IMR-90 (cell line): ENCODE results near the gene KRTAP10-5. TPM values are rescaled to one million over a fixed set of nuclear protein-coding genes. Genes with fewer than 3 reads are reported as not detected.

Source experiments
- ATAC-seq: fragments of 200-7000 bp; cut with Tn5 transposase; 2 replicates; pipeline ENCODE4 v1.9.1; 2020; ENCODE audit warnings: low read depth, mild to moderate bottlenecking, moderate library complexity
- BruUV-seq: library from RNA; stranded (reverse); fragments of 400-500 nt; replicated peaks from 2 replicates; lab custom pipeline; 2021; lab: Mats Ljungman, UMichigan
- CTCF ChIA-PET: fragments of 300-600 bp; formaldehyde crosslinking; extraction: SDS; loops from one replicate; lab custom pipeline; 2021; ENCODE audit warnings: antibody characterized with exemption; lab: Yijun Ruan, JAX
- POLR2A ChIA-PET: fragments of 300-600 bp; sonication (Branson Sonifier 250); formaldehyde crosslinking; loops from one replicate; lab custom pipeline; 2022; ENCODE audit warnings: antibody characterized with exemption; ENCODE audit not compliant: unreplicated experiment; lab: Charles Lee
- DNase-seq: peaks from one replicate; pipeline ENCODE4 v3.0.0; 2013
- H2AFZ ChIP-seq: replicated peaks from 2 replicates; pipeline ENCODE3; 2013; ENCODE audit warnings: low read length, mild to moderate bottlenecking; ENCODE audit not compliant: poor library complexity
- H2AK5ac ChIP-seq: 2 replicates; pipeline ENCODE4 v1.6.1; 2013; ENCODE audit warnings: low read depth, low read length, inconsistent platforms
- H2AK9ac ChIP-seq: replicated peaks from 2 replicates; pipeline ENCODE3; 2013; ENCODE audit warnings: mild to moderate bottlenecking, low read depth, low read length, moderate library complexity; ENCODE audit not compliant: poor library complexity
- H2BK120ac ChIP-seq: 2 replicates; pipeline ENCODE4 v1.6.1; 2013; ENCODE audit warnings: low read depth, low read length, inconsistent platforms
- H2BK15ac ChIP-seq: 3 replicates; pipeline ENCODE4 v1.6.1; 2013; ENCODE audit warnings: low read depth, low read length, inconsistent platforms
- H2BK20ac ChIP-seq: 2 replicates; pipeline ENCODE4 v1.6.1; 2013; ENCODE audit warnings: low read depth, mild to moderate bottlenecking, inconsistent platforms, low read length, moderate library complexity
- H2BK5ac ChIP-seq: 2 replicates; pipeline ENCODE4 v1.6.1; 2013; ENCODE audit warnings: mild to moderate bottlenecking, low read depth, low read length, inconsistent platforms; ENCODE audit not compliant: poor library complexity, severe bottlenecking
- H3K14ac ChIP-seq: replicated peaks from 2 replicates; pipeline ENCODE4 v1.6.1; 2013; ENCODE audit warnings: low read depth, low read length, inconsistent platforms
- H3K18ac ChIP-seq: 2 replicates; pipeline ENCODE4 v1.6.1; 2013; ENCODE audit warnings: low read depth, low read length, control low read depth
- H3K23ac ChIP-seq: 2 replicates; pipeline ENCODE4 v1.6.1; 2013; ENCODE audit warnings: low read depth, low read length, inconsistent platforms
- H3K27ac ChIP-seq: 2 replicates; pipeline ENCODE4 v1.5.1; 2013; ENCODE audit warnings: mild to moderate bottlenecking, control low read depth, low read length; ENCODE audit not compliant: insufficient read depth
- H3K27me3 ChIP-seq: 2 replicates; pipeline ENCODE4 v1.6.1; 2013; ENCODE audit warnings: low read length; ENCODE audit not compliant: control insufficient read depth, insufficient read depth
- H3K36me3 ChIP-seq: 2 replicates; pipeline ENCODE4 v1.6.1; 2013; ENCODE audit warnings: low read length, mixed read lengths; ENCODE audit not compliant: control insufficient read depth, insufficient read depth
- H3K4ac ChIP-seq: 2 replicates; pipeline ENCODE4 v1.6.1; 2013; ENCODE audit warnings: low read depth, low read length, inconsistent platforms
- H3K4me1 ChIP-seq: 2 replicates; pipeline ENCODE4 v1.6.1; 2013; ENCODE audit warnings: low read length, mixed read lengths; ENCODE audit not compliant: control insufficient read depth, insufficient read depth
- H3K4me2 ChIP-seq: 2 replicates; pipeline ENCODE4 v1.6.1; 2013; ENCODE audit warnings: low read depth, mild to moderate bottlenecking, control low read depth, low read length, moderate library complexity
- H3K4me3 ChIP-seq: 2 replicates; pipeline ENCODE4 v1.5.1; 2013; ENCODE audit warnings: low read depth, mild to moderate bottlenecking, control low read depth, low read length, moderate library complexity; ENCODE audit not compliant: insufficient read depth
- H3K56ac ChIP-seq: 2 replicates; pipeline ENCODE4 v1.6.1; 2013; ENCODE audit warnings: low read length, inconsistent platforms; ENCODE audit not compliant: insufficient read depth; ENCODE audit errors: extremely low read depth
- H3K79me1 ChIP-seq, 2 experiments: 2 replicates each; pipeline ENCODE4 v1.6.1; 2013; ENCODE audit warnings: low read length in 2 of 2, inconsistent platforms in 1 of 2, low read depth in 1 of 2
- H3K9ac ChIP-seq: 2 replicates; pipeline ENCODE4 v1.6.1; 2013; ENCODE audit warnings: low read depth, low read length, control low read depth
- H3K9me1 ChIP-seq: 2 replicates; pipeline ENCODE4 v1.6.1; 2013; ENCODE audit warnings: low read length, inconsistent platforms; ENCODE audit not compliant: insufficient read depth
- H3K9me3 ChIP-seq: 2 replicates; pipeline ENCODE4 v1.6.1; 2013; ENCODE audit warnings: low read length; ENCODE audit not compliant: control insufficient read depth, insufficient read depth
- H4K20me1 ChIP-seq: 2 replicates; pipeline ENCODE4 v1.6.1; 2013; ENCODE audit warnings: low read length, inconsistent platforms; ENCODE audit not compliant: insufficient read depth
- H4K5ac ChIP-seq: 2 replicates; pipeline ENCODE4 v1.6.1; 2013; ENCODE audit warnings: mild to moderate bottlenecking, low read depth, low read length, control low read depth
- H4K8ac ChIP-seq, 2 experiments: 2 replicates each; pipeline ENCODE4 v1.6.1; 2013; ENCODE audit warnings: low read depth in 2 of 2, low read length in 2 of 2, control low read depth in 1 of 2, inconsistent platforms in 1 of 2
- H4K91ac ChIP-seq: 2 replicates; pipeline ENCODE4 v1.6.1; 2013; ENCODE audit warnings: low read depth, low read length, inconsistent platforms; ENCODE audit not compliant: insufficient read depth
- CEBPB ChIP-seq: IDR thresholded peaks from 2 replicates; pipeline ENCODE4 v1.6.1; 2012; ENCODE audit warnings: low read depth, low read length, improper control_type of control experiment
- CHD1 ChIP-seq: IDR thresholded peaks from 2 replicates; pipeline ENCODE4 v1.6.1; 2012; ENCODE audit warnings: low read depth, low read length, improper control_type of control experiment
- MAFK ChIP-seq: IDR thresholded peaks from 2 replicates; pipeline ENCODE4 v1.6.1; 2012; ENCODE audit warnings: low read depth, low read length, improper control_type of control experiment
- MAZ ChIP-seq: IDR thresholded peaks from 2 replicates; pipeline ENCODE4 v1.6.1; 2012; ENCODE audit warnings: low read depth, mild to moderate bottlenecking, low read length, improper control_type of control experiment, moderate library complexity, borderline replicate concordance
- MXI1 ChIP-seq: IDR thresholded peaks from 2 replicates; pipeline ENCODE4 v1.6.1; 2012; ENCODE audit warnings: low read depth, mild to moderate bottlenecking, low read length, moderate library complexity, borderline replicate concordance
- POLR2A ChIP-seq: IDR thresholded peaks from 2 replicates; pipeline ENCODE4 v1.6.1; 2012; ENCODE audit warnings: mild to moderate bottlenecking, low read depth, low read length
- RCOR1 ChIP-seq: IDR thresholded peaks from 2 replicates; pipeline ENCODE4 v1.6.1; 2012; ENCODE audit warnings: mild to moderate bottlenecking, low read length, improper control_type of control experiment; ENCODE audit not compliant: insufficient replicate concordance
- RFX5 ChIP-seq: IDR thresholded peaks from 2 replicates; pipeline ENCODE4 v1.8.0; 2012; ENCODE audit warnings: low read depth, mild to moderate bottlenecking, low read length, moderate library complexity
- whole genome bisulfite sequencing, 2 experiments: methylation state at CpG; one replicate each; pipeline versions ENCODE4 v1.1.5 to v1.1.7; 2013; ENCODE audit warnings: missing lambda C conversion rate in 2 of 2; ENCODE audit not compliant: insufficient read length in 1 of 2; ENCODE audit errors: extremely low coverage in 2 of 2; 5-methylcytosine and 5-hydroxymethylcytosine counted together
- dilution Hi-C: fragments of 300-500 bp; cut with HindIII; formaldehyde crosslinking; loops from one replicate; pipeline ENCODE4 v1.14.3; 2018; ENCODE audit warnings: low sequenced_read_pairs; ENCODE audit not compliant: unreplicated experiment
- in situ Hi-C: fragments of 300-500 bp; cut with MboI; formaldehyde crosslinking; loops from 3 replicates; pipeline ENCODE4 v1.14.3; 2019; ENCODE audit warnings: low sequenced_read_pairs, inconsistent platforms, mixed read lengths
- intact Hi-C: fragments of 100-400 bp; cut with micrococcal nuclease; formaldehyde crosslinking; loops from 2 replicates; pipeline ENCODE4 v1.10.0; 2022
- polyA plus RNA-seq, 3 experiments: library from polyadenylated mRNA; depleted of rRNA; stranded (reverse); fragments of >200 nt; gene quantifications; 2 replicates each; pipeline ENCODE4 v1.2.3, GENCODE V29; 2012; ENCODE audit warnings: low replicate concordance in 1 of 3
- total RNA-seq: library from RNA; depleted of rRNA; stranded (reverse); fragments of >200 nt; gene quantifications from 2 replicates; pipeline ENCODE4 v1.2.3, GENCODE V29; 2012
- TF ChIP-seq, protein P1 (sequence below): fragments of 150-350 bp; IDR thresholded peaks from 2 replicates; pipeline ENCODE4 v1.6.1; 2017; ENCODE audit warnings: mild to moderate bottlenecking, antibody characterized with exemption, low read length, low read depth

Gene KRTAP10-5
- total and polyA plus RNA-seq, 2 of the 4 experiments (the other 2 are of a cell fraction): not detected

- in situ Hi-C loops (no loop called here), dilution Hi-C loops (no loop called here)
- H4K91ac ChIP-seq: no peak within 1 kb of the TSS
These were observed 40.3 kb downstream of the KRTAP10-5 start, which contains the start of gene KRTAP10-1 for GRCh38 chr21:44539991-44540666. Gene KRTAP10-1 (minus strand): TSS chr21:44540195. CDS start chr21:44540150, 45 bp downstream.

More at GRCh38 chr21:44539991-44540666, 40.3 kb downstream of the KRTAP10-5 start, which contains the start of gene KRTAP10-1:
- H3K4ac ChIP-seq: no peak within 1 kb of the TSS
- TF ChIP-seq MXI1: no peak
- no peak for TF ChIP-seq MAZ
- no peak for TF ChIP-seq RCOR1
- TF ChIP-seq POLR2A: no peak
- no peak for TF ChIP-seq MAFK
- TF ChIP-seq RFX5: no peak
- TF ChIP-seq CEBPB: no peak
- TF ChIP-seq, protein P1, sequence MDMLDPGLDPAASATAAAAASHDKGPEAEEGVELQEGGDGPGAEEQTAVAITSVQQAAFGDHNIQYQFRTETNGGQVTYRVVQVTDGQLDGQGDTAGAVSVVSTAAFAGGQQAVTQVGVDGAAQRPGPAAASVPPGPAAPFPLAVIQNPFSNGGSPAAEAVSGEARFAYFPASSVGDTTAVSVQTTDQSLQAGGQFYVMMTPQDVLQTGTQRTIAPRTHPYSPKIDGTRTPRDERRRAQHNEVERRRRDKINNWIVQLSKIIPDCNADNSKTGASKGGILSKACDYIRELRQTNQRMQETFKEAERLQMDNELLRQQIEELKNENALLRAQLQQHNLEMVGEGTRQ: no peak
- TF ChIP-seq CHD1: no peak
- WGBS, 2 experiments: 46% methylated on average over 2 of the region's 21 CpGs; no CpG with 5 or more reads in 1 of the 2 experiments
- intact Hi-C loops: no loop called here
- no peak within 1 kb of the TSS for H2AK9ac ChIP-seq
- ATAC-seq (no peak), DNase-seq (no peak)
- H4K5ac ChIP-seq: no peak within 1 kb of the TSS
- no peak within 1 kb of the TSS for H4K8ac ChIP-seq
- H3K23ac ChIP-seq: no peak within 1 kb of the TSS
- H2BK120ac ChIP-seq: no peak within 1 kb of the TSS
- H2BK20ac ChIP-seq: no peak within 1 kb of the TSS
- no peak within 1 kb of the TSS for H3K14ac ChIP-seq
- H3K9ac ChIP-seq: no peak within 1 kb of the TSS
- 0 out of 2 replicates have a peak, but pooled peaks cover 2% of the 10 kb centered on the region for H3K27me3 ChIP-seq
- H3K18ac ChIP-seq: no peak within 1 kb of the TSS
- BruUV-seq: no TSS peak
- no peak within 1 kb of the TSS for H3K27ac ChIP-seq
- H2BK5ac ChIP-seq: no peak within 1 kb of the TSS
- CTCF ChIA-PET: no interaction called here
- no peak within 1 kb of the TSS for H2BK15ac ChIP-seq
- no peak within 1 kb of the TSS for H3K56ac ChIP-seq
- H3K79me1 ChIP-seq: no peaks in the 10 kb centered on the region
- no peak within 1 kb of the TSS for H3K4me2 ChIP-seq
- POLR2A ChIA-PET: no interaction called here
- no peak within 1 kb of the TSS for H2AK5ac ChIP-seq
- no peak within 1 kb of the TSS for H2AFZ ChIP-seq
- H3K36me3 ChIP-seq: no peaks in the 10 kb centered on the region
- no peaks in the 10 kb centered on the region for H3K9me1 ChIP-seq
- H4K20me1 ChIP-seq: no peaks in the 10 kb centered on the region
- H3K4me3 ChIP-seq: no peak within 1 kb of the TSS
- H3K9me3 ChIP-seq: no peaks in the 10 kb centered on the region; the same call in 1 of the 2 replicates
- H3K4me1 ChIP-seq: no peaks in the 10 kb centered on the region
